Mammary epithelial cell (primary cell): ENCODE measurements around the gene PIGR.

Source experiments
- CTCF ChIP-seq, 2 donors: IDR thresholded peaks in 1 of 2; conservative IDR thresholded peaks in 1 of 2; 2 replicates each; pipeline ENCODE4 v1.5.1; 2011 to 2012; ENCODE audit warnings: inconsistent platforms in 2 of 2, low read length in 2 of 2, mild to moderate bottlenecking in 2 of 2, control low read depth in 1 of 2, low read depth in 1 of 2; ENCODE audit not compliant: insufficient read depth in 1 of 2; ENCODE audit errors: extremely low read depth in 1 of 2
- EZH2 ChIP-seq: IDR thresholded peaks from 2 replicates; pipeline ENCODE4 v1.6.1; 2012; ENCODE audit warnings: low read length, inconsistent platforms, borderline replicate concordance

DNA sequence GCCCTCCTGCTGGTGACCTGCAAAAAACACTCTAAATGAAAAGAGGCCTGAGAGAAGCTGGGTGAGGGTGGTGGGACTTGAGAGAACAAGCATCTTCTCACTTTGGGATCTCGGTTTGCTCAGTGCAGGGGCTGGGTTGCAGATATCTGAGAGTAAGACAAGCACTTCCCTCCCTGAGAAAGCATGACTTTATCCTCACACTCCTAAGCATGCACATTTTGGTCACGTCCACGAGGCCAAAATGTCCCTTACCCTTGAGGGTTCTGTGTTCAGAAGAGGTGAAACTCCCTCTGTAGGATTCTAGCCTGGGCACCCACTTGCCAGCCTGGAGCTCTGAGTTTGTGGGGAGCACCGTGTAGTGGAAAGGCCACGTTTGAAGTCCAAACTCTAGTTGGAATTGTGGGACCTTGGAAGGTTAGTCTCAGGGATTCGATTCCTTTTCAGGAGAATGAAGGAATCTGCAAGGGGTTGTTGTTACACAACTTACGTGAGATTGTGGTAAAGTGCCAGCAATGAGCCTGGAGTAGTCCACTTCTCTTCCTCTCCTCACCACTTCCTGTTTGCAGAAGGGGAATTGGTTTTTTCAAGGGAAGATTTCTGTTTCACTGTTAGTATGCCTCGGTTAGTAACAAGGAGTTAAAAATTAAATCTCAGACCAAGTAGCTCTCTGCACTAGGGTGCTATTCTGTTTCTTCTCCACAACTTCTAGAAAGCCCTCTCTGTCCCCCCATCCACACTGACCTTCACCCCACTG, 21.0 kb upstream of the PIGR start:
- no peak for TF ChIP-seq CTCF (conservative IDR thresholded peaks at IDR 0.05 in 1 of 2, IDR thresholded peaks at IDR 0.05 in 1 of 2; ENCODE audit: extremely low read depth in 1 of 2, insufficient read depth in 1 of 2, low read depth in 1 of 2, low read length in 2 of 2)
- no peak for TF ChIP-seq EZH2
